OCI-LY1 (cell line): ENCODE measurements around the gene BLNK.

Experiments
- H2AFZ ChIP-seq: fragments of 200-600 bp; sonication (generic), shearing (Covaris generic); 2 replicates; pipeline ENCODE4 v1.6.0; 2014; ENCODE audit warnings: antibody characterized with exemption, mild to moderate bottlenecking, low read length
- H3F3A ChIP-seq: fragments of 200-600 bp; sonication (generic), shearing (Covaris generic); 2 replicates; pipeline ENCODE4 v1.6.0; 2014; ENCODE audit warnings: mild to moderate bottlenecking, antibody characterized with exemption, low read length, moderate library complexity; ENCODE audit not compliant: insufficient read depth
- H3K27ac ChIP-seq: fragments of 200-600 bp; sonication (generic); 2 replicates; pipeline ENCODE4 v1.5.1; 2014; ENCODE audit warnings: low read length, mixed run types, mild to moderate bottlenecking, low read depth; ENCODE audit not compliant: poor library complexity, severe bottlenecking
- H3K27me3 ChIP-seq: fragments of 200-600 bp; sonication (generic); 2 replicates; pipeline ENCODE4 v1.6.0; 2014; ENCODE audit warnings: antibody characterized with exemption, mild to moderate bottlenecking, low read length, moderate library complexity; ENCODE audit not compliant: insufficient read depth
- H3K36me3 ChIP-seq: fragments of 200-600 bp; sonication (generic); 2 replicates; pipeline ENCODE4 v1.6.1; 2014; ENCODE audit warnings: mild to moderate bottlenecking, antibody characterized with exemption, low read length, moderate library complexity, mixed read lengths; ENCODE audit not compliant: insufficient read depth
- H3K4me1 ChIP-seq: fragments of 200-600 bp; sonication (generic); 2 replicates; pipeline ENCODE4 v1.5.1; 2014; ENCODE audit warnings: mild to moderate bottlenecking, low read length, moderate library complexity; ENCODE audit not compliant: insufficient read depth, severe bottlenecking
- H3K4me2 ChIP-seq: fragments of 200-600 bp; sonication (generic), shearing (Covaris generic); 2 replicates; pipeline ENCODE4 v1.6.1; 2014; ENCODE audit warnings: low read length
- H3K4me3 ChIP-seq: fragments of 200-600 bp; sonication (generic); 2 replicates; pipeline ENCODE4 v1.5.1; 2014; ENCODE audit warnings: low read length, low read depth, mild to moderate bottlenecking, mixed read lengths; ENCODE audit not compliant: poor library complexity, severe bottlenecking
- H3K79me2 ChIP-seq: fragments of 200-600 bp; shearing (Covaris generic); 2 replicates; pipeline ENCODE4 v1.6.1; 2016; ENCODE audit warnings: mixed run types, low read length, mixed read lengths; ENCODE audit not compliant: insufficient read depth
- H3K9ac ChIP-seq: fragments of 200-600 bp; sonication (generic), shearing (Covaris generic); 2 replicates; pipeline ENCODE4 v1.6.1; 2014; ENCODE audit warnings: mild to moderate bottlenecking, low read length, mixed read lengths
- H3K9me2 ChIP-seq: fragments of 200-600 bp; sonication (generic), shearing (Covaris generic); 2 replicates; pipeline ENCODE4 v1.6.1; 2014; ENCODE audit warnings: low read depth, mild to moderate bottlenecking, low read length, mixed read lengths
- H3K9me3 ChIP-seq: fragments of 200-600 bp; shearing (Covaris generic); 2 replicates; pipeline ENCODE4 v1.6.1; 2014; ENCODE audit warnings: low read length, mixed read lengths
- H4K20me1 ChIP-seq: fragments of 200-600 bp; sonication (generic), shearing (Covaris generic); 2 replicates; pipeline ENCODE4 v1.6.0; 2016; ENCODE audit warnings: mild to moderate bottlenecking, low read length; ENCODE audit not compliant: insufficient read depth
- EZH2 ChIP-seq: fragments of 200-600 bp; sonication (generic), shearing (Covaris generic); IDR thresholded peaks from 2 replicates; pipeline ENCODE4 v1.8.0; 2017; ENCODE audit warnings: borderline replicate concordance, mixed run types, mild to moderate bottlenecking, antibody characterized with exemption, low read length, moderate library complexity, mixed read lengths
- TF ChIP-seq, protein P1 (sequence below): fragments of 200-600 bp; sonication (generic), shearing (Covaris generic); IDR thresholded peaks from 2 replicates; pipeline ENCODE4 v1.5.1; 2017; ENCODE audit warnings: mild to moderate bottlenecking, antibody characterized with exemption, low read length, moderate library complexity, mixed read lengths

Gene BLNK

GRCh38 chr10:96236876-96237275, 34.5 kb downstream of the BLNK start:
- no peaks in the 10 kb centered on the region for H4K20me1 ChIP-seq

DNA sequence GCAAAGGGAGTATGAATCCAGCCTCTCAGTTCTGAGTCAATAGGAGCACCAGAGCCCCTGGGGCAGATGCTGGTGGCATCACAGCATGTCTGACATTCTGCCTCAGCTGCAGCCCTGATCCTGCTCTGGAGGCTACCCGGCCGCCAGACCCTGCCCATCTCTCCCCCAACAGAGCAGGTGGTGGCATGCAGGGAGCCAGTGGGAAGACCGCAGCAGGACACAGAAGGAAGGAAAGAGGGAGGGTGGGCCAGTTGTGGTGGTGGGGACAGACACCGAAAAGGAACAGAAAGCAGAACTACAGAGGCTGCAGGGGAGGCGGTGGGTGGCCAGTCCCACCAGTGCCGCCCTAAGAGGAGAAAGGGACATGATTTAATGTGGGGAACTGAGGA, 35.3 kb downstream of the BLNK start:
- Histone ChIP-seq H3K27ac (no peak overlapping the region), H3K4me1 (peaks cover 8% of the 10 kb centered on the region), H3F3A (no peaks in the 10 kb centered on the region), H3K9ac (no peak overlapping the region), H3K9me2 (no peaks in the 10 kb centered on the region), H3K9me3 (no peaks in the 10 kb centered on the region), H3K36me3 (peaks cover 88% of the 10 kb centered on the region), H3K27me3 (no peaks in the 10 kb centered on the region), H3K4me2 (no peak overlapping the region), H3K79me2 (no peaks in the 10 kb centered on the region), H4K20me1 (no peaks in the 10 kb centered on the region), H2AFZ (no peak overlapping the region), H3K4me3 (no peak overlapping the region)
- TF ChIP-seq, protein P1, sequence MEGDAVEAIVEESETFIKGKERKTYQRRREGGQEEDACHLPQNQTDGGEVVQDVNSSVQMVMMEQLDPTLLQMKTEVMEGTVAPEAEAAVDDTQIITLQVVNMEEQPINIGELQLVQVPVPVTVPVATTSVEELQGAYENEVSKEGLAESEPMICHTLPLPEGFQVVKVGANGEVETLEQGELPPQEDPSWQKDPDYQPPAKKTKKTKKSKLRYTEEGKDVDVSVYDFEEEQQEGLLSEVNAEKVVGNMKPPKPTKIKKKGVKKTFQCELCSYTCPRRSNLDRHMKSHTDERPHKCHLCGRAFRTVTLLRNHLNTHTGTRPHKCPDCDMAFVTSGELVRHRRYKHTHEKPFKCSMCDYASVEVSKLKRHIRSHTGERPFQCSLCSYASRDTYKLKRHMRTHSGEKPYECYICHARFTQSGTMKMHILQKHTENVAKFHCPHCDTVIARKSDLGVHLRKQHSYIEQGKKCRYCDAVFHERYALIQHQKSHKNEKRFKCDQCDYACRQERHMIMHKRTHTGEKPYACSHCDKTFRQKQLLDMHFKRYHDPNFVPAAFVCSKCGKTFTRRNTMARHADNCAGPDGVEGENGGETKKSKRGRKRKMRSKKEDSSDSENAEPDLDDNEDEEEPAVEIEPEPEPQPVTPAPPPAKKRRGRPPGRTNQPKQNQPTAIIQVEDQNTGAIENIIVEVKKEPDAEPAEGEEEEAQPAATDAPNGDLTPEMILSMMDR, result no peak
- no peak for TF ChIP-seq EZH2

More at GRCh38 chr10:96236876-96237275, 34.5 kb downstream of the BLNK start:
- Histone ChIP-seq H3K9me2 (no peaks in the 10 kb centered on the region), H3K27ac (no peak overlapping the region), H3K9me3 (no peaks in the 10 kb centered on the region), H3K36me3 (peaks cover 93% of the 10 kb centered on the region), H3F3A (no peaks in the 10 kb centered on the region), H3K27me3 (no peaks in the 10 kb centered on the region), H3K79me2 (no peaks in the 10 kb centered on the region), H3K4me3 (no peak overlapping the region), H3K4me2 (no peak overlapping the region), H3K4me1 (peaks cover under 1% of the 10 kb centered on the region), H2AFZ (no peak overlapping the region), H3K9ac (no peak overlapping the region)
- TF ChIP-seq, protein P1, result no peak
- no peak for TF ChIP-seq EZH2

DNA sequence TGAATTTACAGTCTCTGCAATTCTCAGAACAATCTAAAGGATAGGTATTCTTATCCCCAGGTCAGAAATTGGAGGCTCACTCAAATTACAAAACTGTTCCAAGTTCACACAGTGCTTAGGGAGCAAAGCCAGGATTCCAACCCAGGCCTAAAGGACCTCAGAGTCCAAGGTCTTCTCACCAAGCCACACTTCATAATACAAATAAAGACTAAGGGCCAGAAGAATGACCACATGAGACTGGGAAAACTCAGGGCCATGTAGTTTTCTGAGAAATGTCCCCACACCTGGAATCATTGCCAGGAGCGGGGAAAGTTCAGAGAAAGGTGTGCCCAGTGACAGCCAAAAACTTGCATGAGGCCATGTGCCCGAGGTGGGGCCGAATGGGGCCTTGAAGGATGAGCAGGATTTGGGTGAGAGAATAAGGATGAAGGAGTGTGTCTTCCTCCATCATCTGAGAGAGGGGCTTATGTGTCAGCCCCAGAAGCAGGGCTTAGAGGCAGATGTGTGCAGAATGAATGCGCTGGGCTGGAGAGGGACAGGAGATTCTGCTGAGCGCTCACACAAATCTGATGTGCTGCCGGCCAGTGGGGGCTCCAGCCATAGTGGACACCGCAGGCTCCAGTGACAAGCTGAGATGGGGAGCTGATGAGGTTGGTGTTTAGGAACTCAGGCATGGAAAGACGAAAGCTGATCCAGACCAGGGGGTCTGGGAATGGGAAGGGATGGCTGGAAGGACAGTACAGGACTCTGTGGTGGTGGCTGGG, 35.9 kb downstream of the BLNK start:
- H3K36me3 ChIP-seq, result peaks cover 82% of the 10 kb centered on the region
- H3K9me3 ChIP-seq, result no peaks in the 10 kb centered on the region
- H3K79me2 ChIP-seq, result no peaks in the 10 kb centered on the region
- H3K4me3 ChIP-seq, result no peak overlapping the region
- no peak overlapping the region for H3K9ac ChIP-seq
- no peak overlapping the region for H3K4me2 ChIP-seq
- no peaks in the 10 kb centered on the region for H4K20me1 ChIP-seq
- no peaks in the 10 kb centered on the region for H3K27me3 ChIP-seq
- H3K9me2 ChIP-seq, result no peaks in the 10 kb centered on the region
- peaks cover 13% of the 10 kb centered on the region for H3K4me1 ChIP-seq
- TF ChIP-seq, protein P1, result no peak
- no peak for TF ChIP-seq EZH2
- H2AFZ ChIP-seq, result no peak overlapping the region
- H3F3A ChIP-seq, result no peaks in the 10 kb centered on the region
- H3K27ac ChIP-seq, result no peak overlapping the region
